ENCODE results near the gene EVL. TPM values are rescaled to one million over a fixed set of nuclear protein-coding genes. Genes with fewer than 3 reads are reported as not detected.

The EVL gene
- total and polyA plus RNA-seq, 2 donors (not counting 3 experiments of a cell fraction or from before 2014, with no cell fraction given) = 34.6 to 62.5 TPM

DNA sequence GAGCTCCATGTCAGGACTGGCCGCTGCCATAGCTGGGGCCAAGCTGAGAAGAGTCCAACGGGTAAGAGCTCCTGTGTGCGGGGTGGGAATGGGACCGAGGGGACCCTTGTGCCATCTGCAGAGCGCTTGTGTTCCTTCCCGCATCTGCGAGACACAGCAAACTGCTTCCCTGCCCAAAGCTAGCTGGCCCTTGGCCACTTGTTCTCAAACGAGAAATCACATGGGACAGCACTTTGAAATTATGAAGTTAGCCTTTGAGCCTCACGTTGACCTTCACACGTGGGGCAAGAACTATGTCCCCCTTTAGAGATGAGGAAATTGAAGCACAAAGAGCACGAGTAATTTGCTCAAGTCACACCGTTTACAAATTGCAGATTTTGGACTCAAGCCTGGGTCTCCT is 63.5 kb downstream of the EVL start:
- Histone ChIP-seq H3K36me3 (ENCODE audit: control insufficient read depth in 2 of 2, extremely low read depth in 1 of 2, insufficient read depth in 2 of 2, low read length in 2 of 2) (peaks cover 0 to 5% of the 10 kb centered on the region in 2 experiments), H3K4me3 (replicated peaks in 1 of 3; ENCODE audit: insufficient read depth in 1 of 3, low read depth in 1 of 3, low read length in 3 of 3) (no peak overlapping the region), H3K9me3 (replicated peaks; ENCODE audit: control insufficient read depth, insufficient read depth, low read length) (no peaks in the 10 kb centered on the region), H3K9me1 (replicated peaks; ENCODE audit: control insufficient read depth, extremely low read depth, insufficient read depth, low read length) (no peaks in the 10 kb centered on the region), H4K20me1 (replicated peaks; ENCODE audit: control insufficient read depth, extremely low read depth, insufficient read depth, low read length) (no peaks in the 10 kb centered on the region), H3K27ac (ENCODE audit: insufficient read depth, low read depth, low read length) (no peak overlapping the region), H3K79me2 (ENCODE audit: control insufficient read depth, insufficient read depth, low read length) (no peaks in the 10 kb centered on the region), H3K27me3 (ENCODE audit: control insufficient read depth in 2 of 2, insufficient read depth in 2 of 2, low read length in 2 of 2) (no peaks in the 10 kb centered on the region), H3K4me2 (ENCODE audit: insufficient read depth, low read length) (no peak overlapping the region), H3K9ac (replicated peaks; ENCODE audit: extremely low read depth, insufficient read depth, low read length) (no peak overlapping the region), H3K4me1 (ENCODE audit: control insufficient read depth, extremely low read depth, insufficient read depth, low read length) (no peaks in the 10 kb centered on the region), H2AFZ (ENCODE audit: low read depth, low read length) (no peak overlapping the region)
- TF ChIP-seq CTCF (IDR thresholded peaks at IDR 0.05; ENCODE audit: extremely low read depth in 1 of 2, insufficient read depth in 1 of 2, low read depth in 1 of 2, low read length in 2 of 2) (no peak), MAX (IDR thresholded peaks at IDR 0.05; ENCODE audit: insufficient read depth, insufficient read length) (no peak), POLR2A (IDR thresholded peaks at IDR 0.05; ENCODE audit: low read depth, low read length) (no peak), POLR2AphosphoS5 (IDR thresholded peaks at IDR 0.05; ENCODE audit: insufficient read depth, low read depth, low read length) (no peak), JUN (IDR thresholded peaks at IDR 0.05; ENCODE audit: borderline replicate concordance, insufficient read depth, insufficient read length, low read depth) (no peak), GATA2 (IDR thresholded peaks at IDR 0.05; ENCODE audit: insufficient read depth, insufficient read length, low read depth, low read length) (no peak), FOS (IDR thresholded peaks at IDR 0.05; ENCODE audit: borderline replicate concordance, insufficient read depth, low read length) (no peak), MYC (IDR thresholded peaks at IDR 0.05; ENCODE audit: low read depth, low read length) (no peak), EZH2 (IDR thresholded peaks at IDR 0.05; ENCODE audit: borderline replicate concordance, low read depth, low read length, severe bottlenecking) (no peak)
- POLR2A ChIA-PET = interaction anchor here (1.0 kb wide), 1 partner anchor 13 kb away, joined by 3 read pairs; no protein-coding TSS in a partner anchor
- intact Hi-C loops (cut with micrococcal nuclease) = loop anchor here (1.0 kb wide), 1 partner anchor 14 kb away; no protein-coding TSS in a partner anchor
- BruUV-seq (replicated peaks) = no TSS peak
- dilution Hi-C loops (cut with MboI; ENCODE audit: extremely low pct_ligation_motif_present, low sequenced_read_pairs) = no loop called here
- CTCF ChIA-PET = interaction anchor here (0.7 to 7.6 kb wide), 4 partner anchors 13 to 145 kb away, joined by 3 to 44 read pairs (median 4); no protein-coding TSS in a partner anchor
- no peak for DNase-seq (ENCODE audit: low read depth, low spot score)
- no peak for FAIRE-seq

Measured in endothelial cell of umbilical vein (primary cell).